Type B pancreatic cell (in vitro differentiated cells): ENCODE measurements around the gene HOXC11. TPM values are rescaled to one million over a fixed set of nuclear protein-coding genes. Genes with fewer than 3 reads are reported as not detected.

Source experiments
- DNase-seq: peaks from one replicate; pipeline ENCODE4 v3.0.0; 2021; ENCODE audit warnings: mixed read lengths; ENCODE audit not compliant: unreplicated experiment; ENCODE audit errors: extremely low spot score
- H3K27ac Mint-ChIP-seq: 2 replicates; pipeline ENCODE4 v1.8.0; 2021; ENCODE audit warnings: mild to moderate bottlenecking, mixed read lengths
- H3K27me3 Mint-ChIP-seq: 2 replicates; pipeline ENCODE4 v1.8.0; 2021; ENCODE audit warnings: mixed read lengths
- H3K36me3 Mint-ChIP-seq: 2 replicates; pipeline ENCODE4 v1.8.0; 2021; ENCODE audit warnings: mixed read lengths
- H3K4me1 Mint-ChIP-seq: one replicate; pipeline ENCODE4 v1.8.0; 2021; ENCODE audit warnings: mixed read lengths; ENCODE audit not compliant: unreplicated experiment
- H3K4me3 Mint-ChIP-seq: 2 replicates; pipeline ENCODE4 v1.8.0; 2021; ENCODE audit warnings: mild to moderate bottlenecking, mixed read lengths
- H3K9me3 Mint-ChIP-seq: 2 replicates; pipeline ENCODE4 v1.8.0; 2021; ENCODE audit warnings: mixed read lengths
- total RNA-seq: library from RNA; stranded (reverse); gene quantifications from 2 replicates; pipeline ENCODE4 v1.2.1, GENCODE V29; 2021; ENCODE audit warnings: low replicate concordance
- TF ChIP-seq, protein P1 (sequence below): fragments of 200-600 bp; sonication (generic); conservative IDR thresholded peaks from 2 replicates; pipeline ENCODE4 v1.5.0; 2021; ENCODE audit warnings: antibody characterized with exemption, mild to moderate bottlenecking

The HOXC11 gene
- total RNA-seq, 1 donor from 2014 or later: 0.12 TPM

GRCh38 chr12:53952335-53952694 is 20.6 kb upstream of the HOXC11 start:
- H3K36me3 Mint-ChIP-seq: no peaks in the 10 kb centered on the region
- peaks cover 98% of the 10 kb centered on the region for H3K27me3 Mint-ChIP-seq
- H3K27ac Mint-ChIP-seq: no peak overlapping the region
- DNase-seq: no peak
- TF ChIP-seq, protein P1, sequence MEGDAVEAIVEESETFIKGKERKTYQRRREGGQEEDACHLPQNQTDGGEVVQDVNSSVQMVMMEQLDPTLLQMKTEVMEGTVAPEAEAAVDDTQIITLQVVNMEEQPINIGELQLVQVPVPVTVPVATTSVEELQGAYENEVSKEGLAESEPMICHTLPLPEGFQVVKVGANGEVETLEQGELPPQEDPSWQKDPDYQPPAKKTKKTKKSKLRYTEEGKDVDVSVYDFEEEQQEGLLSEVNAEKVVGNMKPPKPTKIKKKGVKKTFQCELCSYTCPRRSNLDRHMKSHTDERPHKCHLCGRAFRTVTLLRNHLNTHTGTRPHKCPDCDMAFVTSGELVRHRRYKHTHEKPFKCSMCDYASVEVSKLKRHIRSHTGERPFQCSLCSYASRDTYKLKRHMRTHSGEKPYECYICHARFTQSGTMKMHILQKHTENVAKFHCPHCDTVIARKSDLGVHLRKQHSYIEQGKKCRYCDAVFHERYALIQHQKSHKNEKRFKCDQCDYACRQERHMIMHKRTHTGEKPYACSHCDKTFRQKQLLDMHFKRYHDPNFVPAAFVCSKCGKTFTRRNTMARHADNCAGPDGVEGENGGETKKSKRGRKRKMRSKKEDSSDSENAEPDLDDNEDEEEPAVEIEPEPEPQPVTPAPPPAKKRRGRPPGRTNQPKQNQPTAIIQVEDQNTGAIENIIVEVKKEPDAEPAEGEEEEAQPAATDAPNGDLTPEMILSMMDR: peak; percentile 39
- H3K9me3 Mint-ChIP-seq: no peaks in the 10 kb centered on the region
- H3K4me1 Mint-ChIP-seq: no peaks in the 10 kb centered on the region
- no peak overlapping the region for H3K4me3 Mint-ChIP-seq

- Mint-ChIP-seq H3K27me3 (peaks cover 98% of the 10 kb centered on the region), H3K9me3 (no peaks in the 10 kb centered on the region), H3K27ac (no peak overlapping the region), H3K4me1 (no peaks in the 10 kb centered on the region), H3K36me3 (no peaks in the 10 kb centered on the region), H3K4me3 (no peak overlapping the region)
- TF ChIP-seq, protein P1: no peak
- DNase-seq: no peak
Measured at GRCh38 chr12:53952871-53953734, 19.8 kb upstream of the HOXC11 start.

DNA sequence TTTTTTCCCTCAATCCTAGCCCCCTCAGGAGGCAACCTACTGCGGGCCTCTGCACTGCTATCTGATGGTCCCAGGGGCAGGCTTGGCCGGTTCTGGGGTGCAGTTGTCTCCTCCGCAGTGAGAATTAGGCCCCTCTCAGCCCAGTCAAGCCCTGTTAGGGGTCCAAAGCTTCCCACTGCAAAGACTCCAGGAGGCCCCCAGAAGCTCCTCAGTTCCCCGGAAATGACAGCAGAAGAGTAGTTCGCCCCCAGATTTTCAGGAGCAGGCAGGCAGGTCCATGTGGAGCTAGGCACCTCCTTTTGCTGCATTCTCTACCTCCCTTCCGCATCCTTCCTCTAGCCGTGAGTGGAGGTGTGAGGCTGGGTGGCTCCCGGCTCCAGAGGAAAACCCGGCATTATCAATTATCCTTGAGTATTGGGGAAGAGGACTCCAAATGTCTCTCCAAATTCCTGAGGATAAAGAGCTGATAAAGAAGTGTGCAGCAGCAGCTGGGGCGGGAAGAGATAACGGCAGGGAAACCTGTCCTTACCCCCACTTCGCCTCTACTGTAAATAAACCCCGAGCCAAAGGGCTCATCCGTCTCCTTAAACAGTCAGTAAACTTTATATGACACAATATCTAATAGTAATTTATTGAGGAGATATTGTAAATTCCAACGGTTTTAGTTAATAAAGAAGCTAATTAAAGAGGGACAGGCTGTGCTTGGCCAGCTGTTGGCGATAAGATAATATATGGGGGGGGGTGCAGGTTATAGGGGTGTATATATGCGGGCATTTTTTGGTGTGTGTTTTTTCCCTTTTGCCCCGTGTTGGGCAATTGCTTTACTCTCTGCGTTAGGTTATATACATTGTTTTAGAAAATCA is 18.9 kb upstream of the HOXC11 start:
- DNase-seq: no peak
- TF ChIP-seq, protein P1: no peak
- Mint-ChIP-seq H3K9me3 (no peaks in the 10 kb centered on the region), H3K4me3 (no peak overlapping the region), H3K4me1 (no peaks in the 10 kb centered on the region), H3K27me3 (peaks cover 98% of the 10 kb centered on the region), H3K27ac (no peak overlapping the region), H3K36me3 (no peaks in the 10 kb centered on the region)

DNA sequence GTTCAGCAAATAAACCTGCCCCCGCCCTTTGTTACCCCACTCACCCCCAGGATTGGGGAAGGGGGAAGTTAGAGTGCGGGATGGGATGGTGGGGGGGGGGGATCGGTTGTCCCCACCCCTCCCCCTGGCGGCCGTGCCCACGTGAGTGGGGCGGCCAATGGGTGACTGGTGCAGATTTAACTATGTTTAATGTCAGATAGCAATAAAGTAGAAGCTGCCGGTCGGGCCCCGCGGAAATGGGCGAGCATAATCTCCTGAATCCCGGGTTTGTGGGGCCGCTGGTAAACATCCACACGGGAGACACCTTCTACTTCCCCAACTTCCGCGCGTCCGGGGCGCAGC is 18.3 kb upstream of the HOXC11 start, which contains the start of gene HOXC12:
TSS of gene HOXC12 (plus strand) at position 210 of the 342 bp plus-strand sequence. CDS start at position 237, 27 bp downstream.
- no peak for DNase-seq
- Mint-ChIP-seq H3K27me3 (peaks cover 98% of the 10 kb centered on the region), H3K4me3 (no peak within 1 kb of the TSS), H3K4me1 (no peaks in the 10 kb centered on the region), H3K27ac (no peak within 1 kb of the TSS), H3K9me3 (no peaks in the 10 kb centered on the region), H3K36me3 (no peaks in the 10 kb centered on the region)
- TF ChIP-seq, protein P1: no peak

DNA sequence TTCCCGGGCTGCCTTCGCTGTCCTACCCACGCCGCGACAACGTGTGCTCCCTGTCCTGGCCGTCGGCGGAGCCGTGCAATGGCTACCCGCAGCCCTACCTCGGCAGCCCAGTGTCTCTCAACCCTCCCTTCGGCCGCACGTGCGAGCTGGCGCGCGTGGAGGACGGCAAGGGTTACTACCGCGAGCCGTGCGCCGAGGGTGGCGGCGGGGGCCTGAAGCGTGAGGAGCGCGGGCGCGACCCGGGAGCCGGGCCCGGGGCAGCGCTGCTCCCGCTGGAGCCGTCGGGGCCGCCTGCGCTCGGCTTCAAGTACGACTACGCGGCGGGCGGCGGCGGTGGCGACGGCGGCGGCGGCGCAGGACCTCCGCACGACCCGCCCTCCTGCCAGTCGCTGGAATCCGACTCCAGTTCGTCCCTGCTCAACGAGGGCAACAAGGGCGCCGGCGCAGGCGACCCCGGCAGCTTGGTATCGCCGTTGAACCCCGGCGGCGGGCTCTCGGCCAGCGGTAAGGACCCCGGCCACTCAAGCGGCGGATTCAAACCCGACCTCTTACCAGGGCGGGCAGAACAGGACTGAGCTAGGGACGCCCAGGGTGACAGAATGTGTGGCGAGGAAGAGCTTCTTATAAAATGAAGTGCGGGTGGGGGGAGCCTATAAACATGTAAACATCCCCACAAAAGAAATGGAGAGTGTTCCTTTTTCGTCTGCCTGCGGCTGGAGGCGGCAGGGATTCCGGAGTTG is 17.7 kb upstream of the HOXC11 start:
- H3K36me3 Mint-ChIP-seq: no peaks in the 10 kb centered on the region
- TF ChIP-seq, protein P1: no peak
- no peaks in the 10 kb centered on the region for H3K4me1 Mint-ChIP-seq
- no peaks in the 10 kb centered on the region for H3K9me3 Mint-ChIP-seq
- DNase-seq: no peak
- peaks cover 98% of the 10 kb centered on the region for H3K27me3 Mint-ChIP-seq
- H3K27ac Mint-ChIP-seq: no peak overlapping the region
- no peak overlapping the region for H3K4me3 Mint-ChIP-seq
